Stimulated activated CD4-positive, alpha-beta T cell treated with anti-CD3 and anti-CD28 coated beads, TNF-alpha, amount 100 ng/mL, for 1 hour (primary cell): ENCODE data around the gene SH2B2.

Source experiments
- DNase-seq, 3 donors: peaks; one replicate each; pipeline ENCODE4 v3.0.0-alpha.2; 2020; ENCODE audit warnings: low read depth in 3 of 3, low spot score in 1 of 3

Gene SH2B2

GRCh38 chr7:102286237-102287110 lies at the start of gene SH2B2:
TSS of gene SH2B2 (plus strand) at chr7:102286868. CDS start at chr7:102300551, 13,683 bp downstream.
- DNase-seq: peak in 1 of 3 donors; percentile 24

- no peak for DNase-seq
Observed at GRCh38 chr7:102239206-102239820, 47.4 kb upstream of the SH2B2 start.

GRCh38 chr7:102241431-102241830 lies 45.2 kb upstream of the SH2B2 start:
- DNase-seq: no peak

GRCh38 chr7:102244601-102245000 lies 42.1 kb upstream of the SH2B2 start:
- DNase-seq: no peak

GRCh38 chr7:102248081-102248455 lies 38.6 kb upstream of the SH2B2 start:
- DNase-seq: no peak

GRCh38 chr7:102248456-102249395 lies 37.9 kb upstream of the SH2B2 start:
- no peak for DNase-seq

GRCh38 chr7:102251531-102252365 lies 34.9 kb upstream of the SH2B2 start:
- no peak for DNase-seq

- no peak for DNase-seq
Observed at GRCh38 chr7:102252366-102252982, 34.2 kb upstream of the SH2B2 start.

- DNase-seq: no peak
Observed at GRCh38 chr7:102253066-102253972, 33.3 kb upstream of the SH2B2 start.

- no peak for DNase-seq
Observed at GRCh38 chr7:102253973-102254370, 32.7 kb upstream of the SH2B2 start.

GRCh38 chr7:102254521-102254920 lies 32.1 kb upstream of the SH2B2 start:
- DNase-seq: no peak

GRCh38 chr7:102255501-102255900 lies 31.2 kb upstream of the SH2B2 start:
- no peak for DNase-seq

- no peak for DNase-seq
Observed at GRCh38 chr7:102255916-102256315, 30.8 kb upstream of the SH2B2 start.

GRCh38 chr7:102258073-102258748 lies 28.5 kb upstream of the SH2B2 start:
- no peak for DNase-seq

- DNase-seq: no peak
Observed at GRCh38 chr7:102258749-102259107, 27.9 kb upstream of the SH2B2 start.

- DNase-seq: no peak
Observed at GRCh38 chr7:102260856-102261255, 25.8 kb upstream of the SH2B2 start.

- no peak for DNase-seq
Observed at GRCh38 chr7:102261451-102261850, 25.2 kb upstream of the SH2B2 start.

- DNase-seq: no peak
Observed at GRCh38 chr7:102262546-102262945, 24.1 kb upstream of the SH2B2 start.
